Spinal cord (tissue), 10 donors: Measurements from ENCODE around the gene CDK5R2. TPM values are rescaled to one million over a fixed set of nuclear protein-coding genes. Genes with fewer than 3 reads are reported as not detected.

ENCODE experiments used
- DNase-seq, 6 donors: peaks; one replicate each; pipeline versions ENCODE4 v3.0.0 to v3.0.0-alpha.2; 2013 to 2015; ENCODE audit warnings: low spot score in 6 of 6, low read depth in 4 of 6
- H3K27ac ChIP-seq: one replicate; pipeline ENCODE4 v1.5.1; 2013; ENCODE audit warnings: low read depth, low read length, control low read depth
- H3K27me3 ChIP-seq: one replicate; pipeline ENCODE4 v1.6.1; 2013; ENCODE audit warnings: low read length; ENCODE audit not compliant: control insufficient read depth, insufficient read depth
- H3K36me3 ChIP-seq: one replicate; pipeline ENCODE4 v1.6.1; 2013; ENCODE audit warnings: low read length; ENCODE audit not compliant: control insufficient read depth, insufficient read depth
- H3K4me1 ChIP-seq: one replicate; pipeline ENCODE4 v1.6.1; 2013; ENCODE audit warnings: low read length; ENCODE audit not compliant: control insufficient read depth, insufficient read depth
- H3K4me3 ChIP-seq: one replicate; pipeline ENCODE4 v1.5.1; 2013; ENCODE audit warnings: low read depth, low read length, control low read depth
- H3K9me3 ChIP-seq: one replicate; pipeline ENCODE4 v1.6.1; 2013; ENCODE audit warnings: low read length; ENCODE audit not compliant: control insufficient read depth, insufficient read depth
- WGBS: methylation state at CpG from one replicate; pipeline ENCODE4 v1.1.5; 2013; ENCODE audit warnings: missing lambda C conversion rate; ENCODE audit not compliant: insufficient coverage; 5-methylcytosine and 5-hydroxymethylcytosine counted together
- polyA plus RNA-seq, 2 donors: library from polyadenylated mRNA; unstranded; fragments of 120-200 nt; gene quantifications; one replicate each; pipeline ENCODE4 v1.2.1, GENCODE V29; 2013; ENCODE audit not compliant: insufficient read length in 2 of 2
- total RNA-seq, 2 donors: library from RNA; depleted of rRNA in 1 of 2; stranded (reverse); fragments of 120-200 nt in 1 of 2; fragments of >200 nt in 1 of 2; gene quantifications; one replicate each; pipeline versions ENCODE4 v1.2.3 to v1.2.4, GENCODE V29; 2013 to 2014
- donor health status: healthy.

CDK5R2 gene
- total and polyA plus RNA-seq, 4 donors, result 2.9 to 66.1 (median 34.9) TPM

DNA sequence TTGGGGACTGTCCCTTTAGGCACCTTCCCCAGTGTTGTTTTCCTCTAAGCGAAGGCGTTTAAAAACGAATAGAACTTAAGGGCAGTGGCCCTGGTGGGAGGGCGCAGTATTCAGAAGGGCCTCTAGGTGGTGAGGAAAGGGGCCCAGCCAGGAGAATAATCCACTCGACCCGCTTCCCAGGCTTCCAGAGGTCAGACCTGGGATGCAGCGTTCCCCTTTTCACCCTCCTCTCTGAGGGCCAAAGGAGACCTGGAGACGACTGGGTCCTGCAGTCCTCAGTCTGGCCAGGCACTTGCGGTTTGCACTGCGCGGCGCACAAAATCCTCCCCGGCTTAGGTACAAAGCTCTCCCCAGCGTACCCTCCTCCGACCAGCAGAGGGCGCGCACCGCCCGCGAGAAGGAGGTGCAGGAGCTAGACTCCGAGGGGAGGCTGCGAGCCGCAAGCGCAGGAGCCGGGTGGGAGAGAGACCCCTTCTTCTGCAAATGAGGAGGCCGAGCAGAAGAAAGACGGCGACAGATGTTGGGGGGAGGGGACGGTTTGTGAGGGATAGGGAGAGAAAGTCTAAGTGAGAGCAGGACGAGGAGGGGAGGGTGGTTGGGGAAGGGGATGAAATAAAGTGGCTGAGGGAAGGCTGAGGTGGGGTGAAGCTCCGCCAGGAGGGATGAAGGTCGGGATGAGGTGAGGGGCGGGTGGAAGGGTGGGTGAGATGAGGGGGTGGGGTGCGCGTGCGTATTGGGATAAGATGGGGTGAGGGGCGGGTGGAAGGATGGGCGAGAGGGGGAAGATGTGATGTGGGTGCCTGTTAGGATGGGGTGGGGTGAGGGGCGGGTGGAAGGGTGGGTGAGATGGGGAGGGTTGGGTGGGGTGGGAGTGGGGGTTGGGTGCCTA lies 20.6 kb downstream of the CDK5R2 start:
- Histone ChIP-seq H3K4me1 (peaks cover 41% of the 10 kb centered on the region), H3K36me3 (no peaks in the 10 kb centered on the region), H3K9me3 (no peaks in the 10 kb centered on the region), H3K27me3 (peaks cover 90% of the 10 kb centered on the region), H3K27ac (no peak overlapping the region), H3K4me3 (no peak overlapping the region)
- WGBS, result 0% methylated on average over 32 of the region's 39 CpGs
- DNase-seq, result peak in 4 of 6 donors; percentile 62 to 93 (median 82)

DNA sequence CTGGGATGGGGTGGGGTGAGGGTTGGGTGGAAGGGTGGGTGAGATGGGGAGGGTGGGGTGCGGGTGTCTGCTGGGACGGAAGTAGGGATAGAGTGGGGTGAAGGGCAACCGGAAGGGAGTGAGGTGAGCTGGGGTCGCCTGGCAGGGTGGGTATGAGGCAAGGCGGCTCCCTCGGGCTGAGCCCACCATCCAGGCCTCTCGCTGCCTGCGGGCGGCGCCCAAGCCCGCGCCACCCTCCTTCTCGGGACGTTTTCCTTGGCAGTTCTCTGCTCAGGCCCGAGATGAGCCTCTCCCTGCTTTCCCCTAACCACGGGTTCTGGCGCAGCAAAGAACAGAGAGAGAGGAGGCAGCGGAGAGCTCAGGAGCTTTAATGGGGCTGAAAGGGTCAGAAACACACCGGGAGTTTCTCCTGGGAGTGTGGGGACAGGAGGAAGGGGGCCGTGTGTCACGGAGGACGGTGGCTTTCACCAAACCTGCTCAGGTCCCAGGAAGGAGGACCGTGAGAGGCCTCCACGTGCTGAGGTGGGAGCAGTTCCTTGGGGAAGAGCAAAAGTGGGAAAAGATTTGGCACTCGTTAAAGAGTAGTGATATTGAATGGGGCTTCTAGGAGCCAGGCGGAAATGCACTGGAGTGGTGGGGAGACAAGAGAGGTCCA lies 21.4 kb downstream of the CDK5R2 start:
- no peak overlapping the region for H3K27ac ChIP-seq
- WGBS, result 2% methylated on average over 20 of the region's 26 CpGs
- no peak for DNase-seq
- H3K4me1 ChIP-seq, result peaks cover 48% of the 10 kb centered on the region
- peaks cover 90% of the 10 kb centered on the region for H3K27me3 ChIP-seq
- no peak overlapping the region for H3K4me3 ChIP-seq
- no peaks in the 10 kb centered on the region for H3K9me3 ChIP-seq
- H3K36me3 ChIP-seq, result no peaks in the 10 kb centered on the region

- Histone ChIP-seq H3K27me3 (peaks cover 90% of the 10 kb centered on the region), H3K36me3 (no peaks in the 10 kb centered on the region), H3K9me3 (no peaks in the 10 kb centered on the region), H3K27ac (no peak overlapping the region), H3K4me3 (no peak overlapping the region), H3K4me1 (peaks cover 48% of the 10 kb centered on the region)
- no peak for DNase-seq
- WGBS, result under 1% methylated on average over 46 of the region's 46 CpGs
Observed at GRCh38 chr2:218981390-218981880, 22.0 kb downstream of the CDK5R2 start.

DNA sequence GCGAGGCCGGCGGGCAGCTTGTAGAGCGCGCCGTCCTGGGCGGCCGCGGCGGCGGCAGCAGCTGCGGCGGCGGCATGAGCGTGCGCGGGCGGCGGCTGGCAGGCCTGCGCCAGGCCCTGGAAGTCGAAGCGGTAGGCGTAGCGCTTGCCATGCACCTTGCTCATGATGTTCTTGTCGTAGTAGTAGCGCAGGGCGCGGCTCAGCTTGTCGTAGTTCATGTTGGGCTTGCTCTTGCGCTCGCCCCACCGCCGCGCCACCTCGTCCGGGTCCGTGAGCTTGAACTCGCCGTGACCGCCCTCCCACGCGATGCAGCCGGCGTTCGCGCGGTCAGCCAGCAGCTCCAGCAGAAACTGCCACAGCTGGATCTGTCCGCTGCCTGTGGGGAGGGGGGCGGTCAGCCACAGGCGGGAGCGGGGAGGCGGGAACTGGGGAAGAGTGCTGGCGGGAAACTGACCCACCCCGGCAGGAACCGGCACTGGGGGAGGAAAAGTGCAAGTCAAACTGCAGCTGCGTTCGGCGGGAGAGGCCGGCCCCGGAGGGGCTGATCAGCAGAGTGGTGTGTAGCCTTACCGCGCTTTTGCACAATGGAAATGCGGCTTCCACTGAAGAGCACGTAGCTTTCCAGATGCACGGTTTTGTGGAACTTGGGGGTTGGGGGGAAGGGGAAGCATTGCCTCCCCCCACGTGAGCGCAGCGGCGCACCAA lies 22.6 kb downstream of the CDK5R2 start:
- no peak overlapping the region for H3K27ac ChIP-seq
- 0% methylated on average over 69 of the region's 69 CpGs for WGBS
- peak in 2 of 6 donors; percentile 41 to 72 for DNase-seq

GRCh38 chr2:218982586-218983262 lies 23.3 kb downstream of the CDK5R2 start:
- 2% methylated on average over 25 of the region's 28 CpGs for WGBS
- no peak for DNase-seq
- Histone ChIP-seq H3K9me3 (no peaks in the 10 kb centered on the region), H3K4me1 (peaks cover 48% of the 10 kb centered on the region), H3K27me3 (peaks cover 91% of the 10 kb centered on the region), H3K4me3 (no peak overlapping the region), H3K36me3 (no peaks in the 10 kb centered on the region), H3K27ac (no peak overlapping the region)

More for the DNA sequence above, 22.6 kb downstream of the CDK5R2 start:
- Histone ChIP-seq H3K4me3 (peak overlapping the region; percentile 12), H3K36me3 (no peaks in the 10 kb centered on the region), H3K9me3 (no peaks in the 10 kb centered on the region), H3K4me1 (peaks cover 48% of the 10 kb centered on the region), H3K27me3 (peaks cover 91% of the 10 kb centered on the region)

- WGBS, result under 1% methylated on average over 22 of the region's 23 CpGs
- peaks cover 94% of the 10 kb centered on the region for H3K27me3 ChIP-seq
- no peak for DNase-seq
- no peak overlapping the region for H3K4me3 ChIP-seq
- H3K27ac ChIP-seq, result no peak overlapping the region
- H3K4me1 ChIP-seq, result peaks cover 48% of the 10 kb centered on the region
- no peaks in the 10 kb centered on the region for H3K36me3 ChIP-seq
- H3K9me3 ChIP-seq, result no peaks in the 10 kb centered on the region
Observed at GRCh38 chr2:218983263-218983933, 23.9 kb downstream of the CDK5R2 start.

DNA sequence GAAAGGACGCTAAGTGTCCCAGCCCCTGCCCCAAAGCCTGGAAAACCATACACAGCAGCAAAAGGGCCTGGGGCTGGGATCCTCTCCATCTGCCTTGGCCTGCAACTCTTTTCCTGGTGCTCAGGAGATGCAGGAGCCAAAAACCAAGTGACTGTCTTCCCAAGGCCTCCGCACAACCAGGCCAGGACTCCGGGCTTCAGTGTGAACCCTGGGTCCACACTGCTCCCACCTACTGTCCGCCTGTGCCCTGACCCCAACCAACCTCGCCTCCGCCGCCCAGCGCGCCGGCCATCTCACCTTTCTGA lies 24.4 kb downstream of the CDK5R2 start:
- DNase-seq, result no peak
- WGBS, result 2% methylated on average over 10 of the region's 10 CpGs
- Histone ChIP-seq H3K4me1 (peaks cover 48% of the 10 kb centered on the region), H3K27me3 (peaks cover 94% of the 10 kb centered on the region), H3K27ac (no peak overlapping the region), H3K36me3 (no peaks in the 10 kb centered on the region), H3K9me3 (no peaks in the 10 kb centered on the region), H3K4me3 (no peak overlapping the region)

GRCh38 chr2:218984239-218985020 lies 25.0 kb downstream of the CDK5R2 start:
- H3K4me3 ChIP-seq, result no peak overlapping the region
- WGBS, result under 1% methylated on average over 49 of the region's 50 CpGs
- H3K4me1 ChIP-seq, result peaks cover 48% of the 10 kb centered on the region
- H3K9me3 ChIP-seq, result no peaks in the 10 kb centered on the region
- H3K36me3 ChIP-seq, result no peaks in the 10 kb centered on the region
- peak in 2 of 6 donors; percentile 38 to 64 for DNase-seq
- H3K27me3 ChIP-seq, result peaks cover 94% of the 10 kb centered on the region
- H3K27ac ChIP-seq, result no peak overlapping the region
